CD4-positive, CD25-positive, alpha-beta regulatory T cell (primary cell): ENCODE data around the gene CD48. TPM values are rescaled to one million over a fixed set of nuclear protein-coding genes. Genes with fewer than 3 reads are reported as not detected.
A peak's percentile ranks its signal among the peaks of the same experiment; 100 is the strongest.

Experiments used
- ATAC-seq, 2 donors: fragments of 150-1000 bp; cut with Tn5 transposase; one replicate each; pipeline ENCODE4 v1.10.0; 2021; ENCODE audit warnings: low read depth in 2 of 2, moderate number of reproducible peaks in 2 of 2, moderate library complexity in 1 of 2
- DNase-seq, 3 donors: peaks; one replicate each; pipeline versions ENCODE4 v3.0.0 to v3.0.0-alpha.2; 2012 to 2022; ENCODE audit warnings: mixed read lengths in 1 of 3
- H3K27ac ChIP-seq: one replicate; pipeline ENCODE4 v1.7.0; 2013; ENCODE audit warnings: mild to moderate bottlenecking, low read length; ENCODE audit not compliant: insufficient read depth, poor library complexity, severe bottlenecking
- H3K27me3 ChIP-seq: one replicate; pipeline ENCODE4 v1.7.0; 2013; ENCODE audit warnings: low read length; ENCODE audit not compliant: control insufficient read depth, insufficient read depth
- H3K36me3 ChIP-seq: one replicate; pipeline ENCODE4 v1.7.0; 2013; ENCODE audit warnings: mild to moderate bottlenecking, low read length, moderate library complexity; ENCODE audit not compliant: control insufficient read depth, insufficient read depth
- H3K4me1 ChIP-seq: 2 replicates; pipeline ENCODE4 v1.7.0; 2013; ENCODE audit warnings: mild to moderate bottlenecking, low read length; ENCODE audit not compliant: insufficient read depth, control insufficient read depth, poor library complexity, severe bottlenecking
- H3K4me3 ChIP-seq: one replicate; pipeline ENCODE4 v1.7.0; 2013; ENCODE audit warnings: low read depth, mild to moderate bottlenecking, low read length, moderate library complexity
- H3K9me3 ChIP-seq, 2 experiments: 1 replicate in 1 of 2; 2 replicates in 1 of 2; pipeline ENCODE4 v1.7.0; 2013; ENCODE audit warnings: low read length in 2 of 2, mild to moderate bottlenecking in 1 of 2, moderate library complexity in 1 of 2; ENCODE audit not compliant: control insufficient read depth in 2 of 2
- H3K27ac Mint-ChIP-seq, 3 donors: one replicate each; pipeline ENCODE4 v1.8.0; 2020 to 2022; ENCODE audit warnings: mild to moderate bottlenecking in 3 of 3, mixed read lengths in 3 of 3, moderate library complexity in 2 of 3
- H3K27me3 Mint-ChIP-seq: one replicate; pipeline ENCODE4 v1.8.0; 2022; ENCODE audit warnings: mild to moderate bottlenecking, mixed read lengths
- H3K36me3 Mint-ChIP-seq: one replicate; pipeline ENCODE4 v1.8.0; 2020; ENCODE audit warnings: mixed read lengths
- H3K4me1 Mint-ChIP-seq, 4 donors: one replicate each; pipeline ENCODE4 v1.8.0; 2020 to 2022; ENCODE audit warnings: mixed read lengths in 4 of 4, mild to moderate bottlenecking in 1 of 4
- H3K4me3 Mint-ChIP-seq, 4 donors: one replicate each; pipeline ENCODE4 v1.8.0; 2020 to 2022; ENCODE audit warnings: mild to moderate bottlenecking in 4 of 4, mixed read lengths in 4 of 4, moderate library complexity in 3 of 4
- H3K9me3 Mint-ChIP-seq, 7 donors: one replicate each; pipeline ENCODE4 v1.8.0; 2020 to 2022; ENCODE audit warnings: mixed read lengths in 7 of 7, mild to moderate bottlenecking in 3 of 7, moderate library complexity in 2 of 7
- polyA plus RNA-seq, 4 donors: library from polyadenylated mRNA; unstranded; fragments of 300-500 nt; fragmentation: Illumina TruSeq; gene quantifications; one replicate each; pipeline ENCODE4 v1.2.3, GENCODE V29; 2021
- total RNA-seq: library from RNA; stranded (reverse); gene quantifications from one replicate; pipeline ENCODE4 v1.2.3, GENCODE V29; 2022

CD48 gene
- total and polyA plus RNA-seq, 5 donors from 2014 or later = 196 to 290 (median 242) TPM

DNA sequence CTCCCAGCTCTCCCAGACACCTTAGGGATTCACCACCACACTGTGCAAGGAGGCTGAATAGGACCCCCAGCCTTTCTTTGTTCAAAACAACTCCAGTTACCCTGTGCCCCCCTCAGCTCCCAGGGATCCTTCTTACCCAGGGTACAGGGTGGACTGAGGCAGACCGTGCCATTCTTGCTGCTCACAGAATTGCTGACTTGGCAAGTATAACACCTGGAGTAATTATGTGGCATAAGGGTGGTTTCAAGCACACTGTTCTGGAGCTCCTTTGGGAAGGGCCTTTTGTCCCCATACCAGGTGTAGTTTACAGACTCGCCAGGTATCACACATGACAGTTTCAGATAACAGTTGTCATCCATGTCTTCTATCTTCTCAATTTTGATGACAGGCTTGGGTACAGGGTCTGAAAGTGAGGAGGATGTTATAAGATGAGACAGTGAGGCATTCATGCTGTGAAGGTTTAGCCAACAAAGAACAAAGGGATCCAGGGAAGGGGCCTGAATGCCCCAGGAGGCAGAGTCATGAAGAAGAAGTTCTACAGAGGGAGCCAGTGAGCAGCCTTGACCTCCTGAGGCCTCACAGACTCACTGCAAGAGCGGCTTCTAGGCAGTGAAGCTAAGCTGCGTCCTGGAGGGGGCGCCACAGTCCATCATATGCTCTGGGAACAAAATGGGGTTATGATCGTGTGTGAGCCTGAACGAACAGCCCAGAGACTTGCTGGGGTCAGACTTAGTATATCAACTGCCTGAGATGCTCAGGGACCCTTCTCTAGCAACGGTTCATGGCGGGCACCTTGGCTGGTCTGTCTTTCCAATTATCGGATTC is 30.3 kb downstream of the CD48 start:
- H3K9me3 ChIP-seq = no peaks in the 10 kb centered on the region
- H3K27ac Mint-ChIP-seq = peak overlapping the region; percentile 87 to 91 (median 89)
- peak; percentile 84 to 88 for ATAC-seq

DNA sequence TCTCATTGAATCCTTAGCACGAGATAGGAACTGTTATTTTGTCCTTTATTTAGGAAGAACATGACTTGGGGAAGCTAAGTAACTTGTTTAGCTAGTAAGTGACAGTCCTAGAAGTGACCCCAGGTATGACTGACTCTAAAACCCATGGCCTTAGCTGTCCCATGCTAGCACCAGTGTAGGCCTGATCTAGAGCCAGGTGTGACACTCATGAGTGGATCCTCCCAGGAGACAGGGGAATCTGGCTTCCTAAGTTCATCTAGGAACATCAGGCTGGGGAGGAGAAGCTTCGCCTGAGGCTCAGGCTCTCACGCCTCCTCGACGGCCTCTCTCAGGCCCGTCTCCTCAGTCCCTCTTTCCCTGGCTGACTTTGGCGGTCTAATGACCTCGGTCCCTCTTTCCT is 31.2 kb downstream of the CD48 start:
- DNase-seq (no peak), ATAC-seq (no peak)
- Histone ChIP-seq H3K9me3 (no peaks in the 10 kb centered on the region), H3K4me1 (peaks cover 37% of the 10 kb centered on the region), H3K27me3 (no peaks in the 10 kb centered on the region), H3K36me3 (peaks cover 75% of the 10 kb centered on the region), H3K27ac (no peak overlapping the region), H3K4me3 (no peak overlapping the region)
- Mint-ChIP-seq H3K9me3 (no peaks in the 10 kb centered on the region), H3K36me3 (peaks cover 48% of the 10 kb centered on the region), H3K4me3 (no peak overlapping the region), H3K4me1 (peaks cover 25 to 53% (median 45%) of the 10 kb centered on the region in 4 donors), H3K27me3 (no peaks in the 10 kb centered on the region), H3K27ac (peak overlapping the region; percentile 6 to 91 (median 89))

More for the DNA sequence above, 30.3 kb downstream of the CD48 start:
- Histone ChIP-seq H3K4me3 (no peak overlapping the region), H3K27ac (peak overlapping the region; percentile 78), H3K4me1 (peaks cover 40% of the 10 kb centered on the region), H3K27me3 (no peaks in the 10 kb centered on the region), H3K36me3 (peaks cover 71% of the 10 kb centered on the region)
- Mint-ChIP-seq H3K27me3 (no peaks in the 10 kb centered on the region), H3K4me1 (peaks cover 26 to 57% (median 50%) of the 10 kb centered on the region in 4 donors), H3K4me3 (peak overlapping the region in 3 of 4 donors; percentile 13 to 29 (median 18)), H3K9me3 (no peaks in the 10 kb centered on the region), H3K36me3 (peaks cover 57% of the 10 kb centered on the region)
- peak; percentile 72 to 93 (median 85) for DNase-seq

DNA sequence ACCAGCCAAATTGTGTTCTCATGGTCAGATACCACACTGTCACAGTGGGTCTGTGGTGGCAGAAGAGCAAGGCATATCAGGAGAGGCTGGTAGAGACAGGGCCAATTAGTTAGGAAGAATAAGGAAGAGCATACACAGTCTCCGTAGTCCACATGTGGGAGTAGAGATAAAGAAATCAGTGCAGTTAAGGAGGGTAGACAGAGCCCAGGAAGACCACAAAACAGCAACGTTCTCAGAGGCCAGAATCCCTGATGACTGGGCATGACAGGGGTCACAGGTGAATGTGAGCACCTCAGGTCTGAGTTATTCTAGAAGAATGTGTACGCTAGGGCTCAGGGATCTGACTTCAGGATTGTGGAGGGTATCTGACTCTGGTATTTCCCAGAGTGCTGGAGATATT is 31.7 kb downstream of the CD48 start:
- Mint-ChIP-seq H3K27ac (peak overlapping the region in 2 of 3 donors; percentile 6 to 70), H3K4me1 (peaks cover 22 to 48% (median 41%) of the 10 kb centered on the region in 4 donors), H3K36me3 (peaks cover 43% of the 10 kb centered on the region), H3K9me3 (no peaks in the 10 kb centered on the region), H3K4me3 (no peak overlapping the region), H3K27me3 (no peaks in the 10 kb centered on the region)
- H3K36me3 ChIP-seq = peaks cover 70% of the 10 kb centered on the region
- H3K9me3 ChIP-seq = no peaks in the 10 kb centered on the region
- no peak overlapping the region for H3K4me3 ChIP-seq
- ATAC-seq (no peak), DNase-seq (no peak)
- peaks cover 37% of the 10 kb centered on the region for H3K4me1 ChIP-seq
- H3K27ac ChIP-seq = no peak overlapping the region
- H3K27me3 ChIP-seq = no peaks in the 10 kb centered on the region

DNA sequence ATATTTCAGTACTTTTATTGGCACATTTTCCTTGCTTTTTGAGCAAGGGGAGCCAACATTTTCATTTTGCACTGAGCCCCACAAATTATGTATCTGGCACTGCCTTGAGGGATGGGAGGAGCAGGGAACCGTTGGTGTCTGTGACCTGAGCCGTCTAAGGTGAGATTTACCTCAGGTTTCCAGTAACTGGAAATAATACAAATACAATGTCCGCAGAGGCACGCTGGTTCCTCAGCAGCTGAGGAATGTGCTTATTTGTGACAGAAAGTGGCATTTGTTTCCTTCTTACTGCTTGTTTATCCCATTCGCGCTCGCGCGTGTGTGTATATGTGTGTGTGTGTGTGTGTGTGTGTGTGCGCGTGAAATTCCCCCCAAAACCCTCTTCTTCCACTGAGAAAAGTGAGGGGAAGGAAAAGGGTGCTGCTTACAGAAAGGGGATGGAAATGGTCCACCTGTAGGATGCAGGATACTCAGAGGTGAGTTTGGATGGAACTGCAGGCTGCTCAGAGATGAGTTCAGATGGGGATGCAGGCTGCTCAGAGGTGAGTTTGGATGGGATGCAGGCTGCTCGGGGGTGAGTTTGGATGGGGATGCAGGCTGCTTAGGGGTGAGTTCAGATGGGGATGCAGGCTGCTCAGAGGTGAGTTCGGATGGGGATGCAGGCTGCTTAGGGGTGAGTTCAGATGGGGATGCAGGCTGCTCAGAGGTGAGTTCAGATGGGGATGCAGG is 34.6 kb downstream of the CD48 start:
- Histone ChIP-seq H3K27me3 (no peaks in the 10 kb centered on the region), H3K4me3 (no peak overlapping the region), H3K4me1 (peaks cover 39% of the 10 kb centered on the region), H3K9me3 (no peaks in the 10 kb centered on the region), H3K36me3 (peaks cover 58% of the 10 kb centered on the region), H3K27ac (no peak overlapping the region)
- no peak overlapping the region for H3K4me3 Mint-ChIP-seq
- ATAC-seq = no peak
- H3K27me3 Mint-ChIP-seq = no peaks in the 10 kb centered on the region
- H3K9me3 Mint-ChIP-seq = no peaks in the 10 kb centered on the region
- peak overlapping the region in 1 of 3 donors; percentile 47 for H3K27ac Mint-ChIP-seq
- peaks cover 28% of the 10 kb centered on the region for H3K36me3 Mint-ChIP-seq
- H3K4me1 Mint-ChIP-seq = peaks cover 11 to 19% (median 15%) of the 10 kb centered on the region in 4 donors
- DNase-seq = no peak

DNA sequence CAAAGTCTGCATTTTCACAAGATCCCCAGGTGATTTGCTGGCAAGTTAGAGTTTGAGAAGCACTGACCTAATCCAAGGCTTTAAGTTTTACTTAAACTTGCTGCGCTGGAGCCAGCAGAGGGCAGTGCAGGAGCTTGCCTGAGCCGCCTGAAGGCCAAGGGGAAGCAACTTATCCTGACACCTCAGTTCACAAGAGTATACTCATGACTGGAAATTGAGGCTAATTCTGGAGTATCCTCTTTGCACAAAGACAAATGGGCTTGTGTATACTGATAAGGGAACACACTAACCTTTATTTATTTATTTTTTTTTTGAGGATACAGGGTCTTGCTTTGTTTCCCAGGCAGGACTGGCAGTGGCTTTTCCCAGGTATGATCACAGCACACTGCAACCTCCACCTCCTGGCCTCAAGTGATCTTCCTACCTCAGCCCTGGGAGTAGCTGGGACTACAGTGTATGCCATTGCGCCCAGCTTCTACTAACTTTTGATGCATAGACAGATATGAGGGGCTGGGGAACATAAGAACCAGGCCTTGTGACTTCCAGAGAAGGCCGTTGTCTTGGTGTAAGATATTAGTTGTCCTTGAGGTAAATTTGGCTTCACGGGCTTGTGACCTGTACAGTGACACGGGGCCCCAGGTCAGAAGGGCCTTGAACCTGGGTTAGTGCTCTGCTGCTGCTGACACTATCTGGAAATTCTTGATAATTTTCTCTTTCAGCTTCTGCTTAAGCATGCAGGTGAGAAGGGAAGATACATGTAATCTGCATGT is 35.8 kb downstream of the CD48 start:
- Mint-ChIP-seq H3K9me3 (no peaks in the 10 kb centered on the region), H3K27ac (peak overlapping the region in 2 of 3 donors; percentile 45 to 65), H3K27me3 (no peaks in the 10 kb centered on the region), H3K4me1 (peaks cover 0 to 17% (median 13%) of the 10 kb centered on the region in 4 donors), H3K36me3 (peaks cover 19% of the 10 kb centered on the region), H3K4me3 (peak overlapping the region in 2 of 4 donors; percentile 40 to 63)
- Histone ChIP-seq H3K27ac (peak overlapping the region; percentile 60), H3K27me3 (no peaks in the 10 kb centered on the region), H3K36me3 (peaks cover 46% of the 10 kb centered on the region), H3K9me3 (no peaks in the 10 kb centered on the region), H3K4me1 (peaks cover 42% of the 10 kb centered on the region), H3K4me3 (peak overlapping the region; percentile 33)
- ATAC-seq = peak; percentile 77 to 79
- peak; percentile 58 to 87 (median 69) for DNase-seq

DNA sequence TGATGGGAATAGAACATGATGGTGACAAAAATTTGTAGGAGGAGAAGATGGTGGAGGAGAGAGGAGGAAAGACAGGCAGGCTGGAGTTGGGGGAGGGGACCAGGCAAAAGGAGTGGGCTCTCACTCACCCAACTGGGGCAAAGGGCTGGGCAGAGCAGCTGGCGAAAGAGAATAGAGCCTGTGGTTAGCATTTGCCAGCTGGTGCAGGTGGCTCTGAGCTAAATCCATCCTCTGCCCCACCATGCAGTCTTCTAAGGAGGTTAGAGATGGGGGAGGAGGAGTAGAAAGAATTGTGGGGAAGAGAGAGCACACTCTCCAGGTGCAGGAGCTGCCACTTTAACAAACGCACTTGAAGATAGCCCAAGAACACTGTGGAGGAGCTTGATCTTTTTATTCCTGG is 37.2 kb downstream of the CD48 start:
- Mint-ChIP-seq H3K4me1 (peaks cover 0 to 20% (median 15%) of the 10 kb centered on the region in 4 donors), H3K27ac (no peak overlapping the region), H3K4me3 (no peak overlapping the region), H3K27me3 (no peaks in the 10 kb centered on the region), H3K9me3 (peaks cover 0 to 2% (median 0%) of the 10 kb centered on the region in 7 donors), H3K36me3 (peaks cover 13% of the 10 kb centered on the region)
- Histone ChIP-seq H3K36me3 (peaks cover 32% of the 10 kb centered on the region), H3K27me3 (no peaks in the 10 kb centered on the region), H3K4me1 (peaks cover 42% of the 10 kb centered on the region), H3K27ac (no peak overlapping the region), H3K9me3 (no peaks in the 10 kb centered on the region), H3K4me3 (no peak overlapping the region)
- ATAC-seq = no peak
- no peak for DNase-seq
